Mammary epithelial cell (primary cell): ENCODE results near the gene APAF1.

Experiments used
- CTCF ChIP-seq, 2 donors: IDR thresholded peaks in 1 of 2; conservative IDR thresholded peaks in 1 of 2; 2 replicates each; pipeline ENCODE4 v1.5.1; 2011 to 2012; ENCODE audit warnings: inconsistent platforms in 2 of 2, low read length in 2 of 2, mild to moderate bottlenecking in 2 of 2, control low read depth in 1 of 2, low read depth in 1 of 2; ENCODE audit not compliant: insufficient read depth in 1 of 2; ENCODE audit errors: extremely low read depth in 1 of 2
- EZH2 ChIP-seq: IDR thresholded peaks from 2 replicates; pipeline ENCODE4 v1.6.1; 2012; ENCODE audit warnings: low read length, inconsistent platforms, borderline replicate concordance

GRCh38 chr12:98709022-98709421 lies 63.9 kb downstream of the APAF1 start:
- TF ChIP-seq CTCF (conservative IDR thresholded peaks at IDR 0.05 in 1 of 2, IDR thresholded peaks at IDR 0.05 in 1 of 2; ENCODE audit: extremely low read depth in 1 of 2, insufficient read depth in 1 of 2, low read depth in 1 of 2, low read length in 2 of 2) (no peak), EZH2 (no peak)
